Epithelial cell of esophagus (primary cell): Measurements from ENCODE around the gene NFKBIL1.
"Not testable (repeated sequence)": the region's sequence is repeated elsewhere in the genome, so short reads cannot be mapped to it uniquely, and the experiment has no call there.

Experiments used
- DNase-seq: peaks from one replicate; pipeline ENCODE4 v3.0.0; 2010; ENCODE audit warnings: low read depth
- H3K4me3 ChIP-seq: 2 replicates; pipeline ENCODE4 v1.5.1; 2011; ENCODE audit warnings: mild to moderate bottlenecking, low read length, control low read depth
- CTCF ChIP-seq: IDR thresholded peaks from 2 replicates; pipeline ENCODE4 v1.5.1; 2011; ENCODE audit warnings: low read depth, mild to moderate bottlenecking, low read length, control low read depth, inconsistent platforms; ENCODE audit not compliant: insufficient read depth; ENCODE audit errors: missing control alignments

NFKBIL1 gene

GRCh38 chr6:31582230-31582643, 34.8 kb downstream of the NFKBIL1 start, which contains the start of gene LTB:
LTB (minus strand) TSS chr6:31582424; CDS start chr6:31582417, 7 bp downstream.
- TF ChIP-seq CTCF, result no peak
- no peak for DNase-seq
- peak within 1 kb of the TSS; percentile 86 for H3K4me3 ChIP-seq

GRCh38 chr6:31585491-31585890, 38.1 kb downstream of the NFKBIL1 start:
- H3K4me3 ChIP-seq, result no peak overlapping the region
- TF ChIP-seq CTCF, result peak; percentile 17
- no peak for DNase-seq

DNA sequence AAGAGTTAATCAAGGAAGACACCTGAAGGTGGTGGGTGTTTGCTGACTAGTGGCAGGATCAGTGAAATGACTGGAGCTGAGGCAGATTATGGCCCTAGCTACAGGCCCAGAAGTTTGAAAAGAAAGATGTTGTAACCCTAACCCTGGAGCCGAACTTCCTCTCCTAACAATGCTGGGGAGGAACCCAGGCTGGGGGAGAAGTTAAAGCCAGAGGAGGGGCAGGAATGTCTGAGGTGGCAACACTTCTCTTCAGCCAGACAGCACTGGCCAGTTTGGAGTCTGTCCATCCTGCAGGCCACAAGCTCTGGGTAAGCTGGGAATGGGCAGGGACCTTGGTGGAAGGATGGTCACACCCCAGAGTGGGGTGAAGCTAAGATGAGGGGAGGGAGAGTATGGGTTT, 38.6 kb downstream of the NFKBIL1 start, which contains the start of gene LST1:
LST1 (plus strand) TSS at position 270 of the 400 bp plus-strand sequence. CDS start 1,023 bp downstream, outside the sequence.
- TF ChIP-seq CTCF, result no peak
- DNase-seq, result no peak
- H3K4me3 ChIP-seq, result no peak within 1 kb of the TSS

DNA sequence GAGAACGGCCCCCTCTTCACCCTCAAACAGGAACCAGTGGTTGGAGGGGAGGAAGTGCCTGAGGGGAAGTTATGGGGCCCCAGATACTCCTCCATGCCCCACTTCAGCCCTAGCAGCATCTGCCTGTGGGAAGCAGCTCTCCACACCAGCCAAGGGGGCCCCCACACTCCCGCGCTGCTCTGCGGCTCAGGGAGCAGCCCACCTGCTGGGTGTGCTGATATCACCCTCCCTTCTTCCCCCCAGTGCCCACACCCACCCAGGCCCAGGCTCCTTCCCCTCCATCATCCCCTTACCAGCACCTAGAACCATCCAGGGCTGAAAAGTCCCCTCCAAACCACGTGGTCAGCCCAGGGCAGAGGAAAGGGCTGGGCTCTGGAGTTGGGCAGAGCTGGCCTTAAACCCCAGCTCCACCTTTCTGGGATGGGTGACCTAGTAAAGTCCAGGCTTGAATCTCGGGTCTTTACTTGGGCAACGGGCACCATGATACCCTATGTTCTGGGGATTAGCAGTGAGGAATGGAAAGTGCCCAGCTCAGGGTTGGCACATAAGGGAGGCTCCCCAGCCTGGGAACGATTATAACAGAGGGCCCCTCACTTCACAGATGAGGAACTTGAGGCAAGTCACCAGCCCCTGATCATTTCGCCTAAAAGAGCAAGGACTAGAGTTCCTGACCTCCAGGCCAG, 39.3 kb downstream of the NFKBIL1 start:
- no peak for TF ChIP-seq CTCF
- no peak overlapping the region for H3K4me3 ChIP-seq
- DNase-seq, result no peak

DNA sequence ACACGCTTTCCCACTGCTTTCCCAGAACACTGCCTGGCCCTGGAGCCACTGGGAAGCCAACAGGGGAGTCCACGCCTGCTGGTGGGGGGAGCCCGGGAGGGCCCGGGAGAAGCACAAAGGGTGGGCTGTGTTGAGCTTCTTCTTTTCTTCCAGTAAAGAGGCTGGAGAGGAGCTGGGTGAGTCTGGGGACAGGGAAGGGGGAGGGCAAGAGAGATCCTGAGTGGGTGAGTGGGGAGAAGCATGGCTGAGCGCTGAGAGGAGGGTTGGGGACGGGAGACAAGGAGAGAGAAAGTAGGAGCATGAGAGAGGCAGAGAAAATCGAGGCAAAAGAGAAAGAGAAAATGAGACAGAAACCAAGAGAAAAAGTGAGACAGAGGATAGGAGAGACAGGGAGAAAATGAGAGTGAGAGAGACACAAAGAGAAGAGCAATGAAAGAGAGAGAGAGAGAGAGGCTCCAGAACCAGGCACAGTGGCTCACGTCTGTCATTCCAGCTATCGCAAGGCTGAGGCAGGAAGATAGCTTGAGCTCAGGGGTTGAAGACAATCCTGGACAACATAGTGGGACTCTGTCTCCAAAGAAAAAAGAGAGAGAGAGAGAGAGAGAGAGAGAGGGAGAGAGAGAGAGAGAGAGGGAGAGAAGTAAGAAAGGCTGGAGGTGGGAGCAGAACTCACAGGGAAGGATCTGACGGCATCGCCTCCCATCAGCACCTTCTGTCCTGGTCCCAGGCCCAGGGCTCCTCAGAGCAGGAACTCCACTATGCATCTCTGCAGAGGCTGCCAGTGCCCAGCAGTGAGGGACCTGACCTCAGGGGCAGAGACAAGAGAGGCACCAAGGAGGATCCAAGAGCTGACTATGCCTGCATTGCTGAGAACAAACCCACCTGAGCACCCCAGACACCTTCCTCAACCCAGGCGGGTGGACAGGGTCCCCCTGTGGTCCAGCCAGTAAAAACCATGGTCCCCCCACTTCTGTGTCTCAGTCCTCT, 40.7 kb downstream of the NFKBIL1 start:
- no peak for DNase-seq
- no peak overlapping the region for H3K4me3 ChIP-seq
- no peak for TF ChIP-seq CTCF

GRCh38 chr6:31588871-31589650, 41.7 kb downstream of the NFKBIL1 start:
- no peak for DNase-seq
- no peak for TF ChIP-seq CTCF
- no peak overlapping the region for H3K4me3 ChIP-seq

DNA sequence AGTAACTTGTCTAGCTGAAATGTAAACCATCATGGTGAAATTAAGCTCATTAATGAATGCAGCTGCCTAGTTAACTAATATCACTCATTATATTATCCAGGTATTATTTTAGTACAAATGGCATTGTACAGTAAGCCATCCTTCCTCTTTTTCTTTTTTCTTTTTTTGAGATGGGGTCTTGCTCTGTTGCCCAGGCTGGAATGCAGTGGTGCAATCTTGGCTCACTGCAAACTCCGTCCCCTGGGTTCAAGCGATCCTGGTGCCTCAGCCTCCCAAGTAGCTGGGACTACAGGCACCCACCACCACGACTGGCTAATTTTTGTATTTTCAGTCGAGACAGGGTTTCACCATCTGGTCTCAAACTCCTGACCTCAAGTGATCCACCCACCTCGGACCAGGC, 43.3 kb downstream of the NFKBIL1 start:
- DNase-seq, H3K4me3 ChIP-seq: not testable (repeated sequence)
